GM10266 (cell line): ENCODE results near the gene GNAQ.

Source experiments
- DNase-seq: peaks from one replicate; pipeline ENCODE4 v3.0.0; 2012; ENCODE audit errors: extremely low spot score
- CTCF ChIP-seq: IDR thresholded peaks from 2 replicates; pipeline ENCODE4 v1.5.1; 2012; ENCODE audit warnings: mild to moderate bottlenecking, low read depth; ENCODE audit not compliant: control insufficient read depth, insufficient read depth; ENCODE audit errors: missing control alignments

GNAQ gene

GRCh38 chr9:78031893-78032729 is 500 bp upstream of the GNAQ start:
- no peak for TF ChIP-seq CTCF
- DNase-seq, result peak; percentile 58

DNA sequence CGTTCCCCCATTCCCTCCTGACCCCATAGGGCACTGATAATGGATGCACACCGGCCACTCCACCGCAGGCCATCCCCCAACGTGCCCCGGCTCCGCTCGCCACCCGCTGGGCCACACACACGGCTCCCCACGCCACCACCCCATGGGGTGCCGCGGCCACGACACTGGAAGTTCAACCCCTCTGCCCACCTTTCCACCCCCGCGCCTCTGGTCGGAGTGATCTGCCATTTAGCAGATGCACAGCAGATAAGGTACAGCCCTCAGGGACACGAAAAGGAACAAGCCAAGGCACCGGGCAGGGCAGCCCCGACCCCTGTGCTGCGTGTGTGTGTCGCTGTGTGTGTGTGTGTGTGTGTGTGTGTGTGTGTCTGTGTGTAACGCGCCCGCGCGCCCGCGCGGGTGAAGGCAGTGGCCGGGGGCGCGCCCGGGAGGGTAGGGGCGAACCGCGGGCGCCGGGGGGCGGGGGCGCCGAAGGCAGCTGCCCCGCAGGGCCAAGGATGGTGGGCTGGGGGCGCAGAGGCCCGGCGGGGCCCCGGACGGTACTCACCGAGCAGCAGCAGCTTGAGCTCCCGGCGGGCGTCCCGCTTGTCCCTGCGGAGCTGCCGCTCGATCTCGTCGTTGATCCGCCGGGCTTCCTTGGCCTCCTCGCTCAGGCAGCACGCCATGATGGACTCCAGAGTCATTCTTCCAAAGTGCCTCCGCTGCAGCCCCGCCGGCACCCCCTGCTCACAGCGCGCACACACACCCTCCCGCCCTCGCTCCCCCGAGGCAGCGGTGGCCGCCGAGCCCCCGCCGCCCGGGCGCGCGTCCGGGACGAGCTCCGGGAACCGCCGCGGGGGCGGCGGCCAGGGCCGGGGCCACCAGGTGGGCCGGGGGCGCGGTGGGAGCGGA is 813 bp downstream of the GNAQ start:
- no peak for DNase-seq
- no peak for TF ChIP-seq CTCF

DNA sequence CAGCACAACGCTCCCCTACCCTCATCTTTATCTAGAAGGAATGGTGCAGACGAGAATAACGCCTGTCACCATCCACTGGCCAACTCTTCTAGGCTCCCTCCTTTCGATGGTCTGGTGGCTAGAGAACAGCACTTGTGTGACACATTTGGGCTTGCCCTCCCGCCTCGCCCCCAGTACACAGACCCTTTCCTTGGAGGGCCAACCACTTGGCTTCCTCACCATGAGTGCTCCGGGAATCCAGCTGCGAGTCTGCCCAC is 1.4 kb downstream of the GNAQ start:
- DNase-seq, result no peak
- no peak for TF ChIP-seq CTCF

DNA sequence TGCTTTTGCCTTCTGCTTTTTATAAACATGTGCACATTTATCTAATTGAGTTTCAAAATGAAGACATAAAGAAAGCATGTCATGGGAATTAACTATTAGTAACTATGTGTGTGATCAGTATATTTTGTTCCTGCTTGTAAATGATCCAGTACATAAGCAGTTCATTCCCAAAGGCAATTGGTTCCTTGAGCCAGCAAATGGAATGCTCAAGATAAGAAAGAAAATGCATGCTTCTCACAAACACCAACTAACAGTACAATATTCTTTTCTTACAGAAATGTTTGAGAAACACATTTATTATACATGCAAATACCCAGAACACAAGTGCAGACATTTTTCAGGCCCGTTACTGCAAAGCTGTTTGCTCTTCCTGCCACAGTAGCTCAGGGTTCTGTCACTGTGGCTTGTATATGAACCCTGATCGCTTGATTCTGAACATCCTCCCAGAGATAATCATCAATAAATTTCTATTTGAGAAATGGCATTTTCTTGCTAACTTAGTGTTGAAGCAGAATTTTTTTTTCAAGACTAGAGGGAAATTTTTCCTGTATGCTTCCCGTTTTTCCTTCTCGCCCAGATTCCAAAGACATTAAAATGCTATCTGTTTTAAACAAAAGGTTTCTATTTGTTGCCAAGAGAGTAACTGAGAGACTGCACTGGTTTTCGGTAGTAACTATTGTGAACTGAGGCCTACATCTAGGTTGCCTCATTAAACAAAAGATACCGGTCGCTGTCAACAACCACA is 1.9 kb downstream of the GNAQ start:
- no peak for TF ChIP-seq CTCF
- DNase-seq, result no peak

DNA sequence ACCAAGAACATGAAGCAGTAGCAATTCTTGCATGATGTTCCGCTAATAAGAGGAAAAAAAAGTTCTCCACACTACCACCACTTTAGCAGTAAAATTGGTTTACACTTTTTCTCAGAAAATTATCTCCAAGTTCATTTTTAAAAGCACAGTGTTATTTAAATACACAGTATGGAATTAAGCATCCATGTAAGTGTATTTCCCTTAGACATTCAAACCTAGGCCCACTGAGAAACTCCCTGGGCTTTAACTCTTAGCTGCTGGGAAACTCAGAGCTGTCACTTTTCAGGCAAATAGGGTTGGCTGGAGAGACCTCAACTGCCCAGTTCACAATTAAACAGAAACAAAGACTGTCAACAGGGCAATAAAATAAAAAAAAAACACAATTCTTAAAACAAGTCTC is 2.7 kb downstream of the GNAQ start:
- no peak for DNase-seq
- TF ChIP-seq CTCF, result no peak

DNA sequence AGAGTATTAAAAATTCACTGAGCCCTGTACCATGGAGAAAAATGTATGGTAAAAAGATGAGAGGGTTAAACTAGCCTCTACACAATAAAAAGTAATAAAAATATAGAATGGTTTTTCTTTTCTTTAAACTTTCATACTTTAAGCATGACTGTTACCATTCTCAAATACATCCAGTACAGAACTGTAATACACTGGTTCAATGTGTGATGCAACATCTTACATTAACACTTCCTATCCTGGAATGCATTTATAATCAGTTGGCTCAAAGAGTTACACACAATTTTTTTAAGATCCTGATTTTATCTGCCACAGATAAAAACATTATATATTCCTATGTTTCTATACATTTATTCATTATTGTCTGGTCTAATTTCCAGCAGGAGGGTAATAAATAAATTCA is 4.7 kb downstream of the GNAQ start:
- no peak for TF ChIP-seq CTCF
- DNase-seq, result no peak
